ENCODE data around the gene COL24A1. TPM values are rescaled to one million over a fixed set of nuclear protein-coding genes. Genes with fewer than 3 reads are reported as not detected.

The COL24A1 gene
- total and polyA plus RNA-seq, 2 donors (not counting 3 experiments of a cell fraction or from before 2014, with no cell fraction given): 0.03 TPM; not detected in 1

DNA sequence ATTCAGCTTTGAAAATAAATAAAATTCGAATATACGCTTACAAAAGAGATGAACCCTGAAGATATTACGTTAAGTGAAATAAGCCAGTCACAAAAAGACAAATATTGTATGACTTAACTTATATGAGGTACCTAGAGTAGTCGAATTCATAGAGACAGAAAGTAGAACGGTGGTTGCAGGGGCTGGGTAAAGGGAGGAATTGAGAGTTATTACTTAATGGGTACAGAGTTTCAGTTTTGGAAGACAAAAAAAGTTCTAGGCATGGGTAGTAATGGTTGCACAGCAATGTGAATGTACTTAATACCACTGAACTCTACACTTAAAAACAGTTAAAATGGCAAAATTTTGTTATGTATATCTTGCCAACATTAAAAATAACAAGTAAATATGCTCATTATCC is 399.7 kb downstream of the COL24A1 start:
- POLR2A ChIA-PET: no interaction called here
- H3K9ac ChIP-seq (replicated peaks; ENCODE audit: extremely low read depth, insufficient read depth, low read length): no peak overlapping the region
- DNase-seq (ENCODE audit: low read depth, low spot score) (no peak), FAIRE-seq (no peak)
- H2AFZ ChIP-seq (ENCODE audit: low read depth, low read length): no peak overlapping the region
- H3K9me3 ChIP-seq (replicated peaks; ENCODE audit: control insufficient read depth, insufficient read depth, low read length): no peaks in the 10 kb centered on the region
- intact Hi-C loops (cut with micrococcal nuclease): no loop called here
- no peaks in the 10 kb centered on the region for H3K9me1 ChIP-seq (replicated peaks; ENCODE audit: control insufficient read depth, extremely low read depth, insufficient read depth, low read length)
- dilution Hi-C loops (cut with MboI; ENCODE audit: extremely low pct_ligation_motif_present, low sequenced_read_pairs): no loop called here
- no peaks in the 10 kb centered on the region for H3K79me2 ChIP-seq (ENCODE audit: control insufficient read depth, insufficient read depth, low read length)
- no peaks in the 10 kb centered on the region for H3K36me3 ChIP-seq (ENCODE audit: control insufficient read depth in 2 of 2, extremely low read depth in 1 of 2, insufficient read depth in 2 of 2, low read length in 2 of 2)
- H3K4me1 ChIP-seq (ENCODE audit: control insufficient read depth, extremely low read depth, insufficient read depth, low read length): no peaks in the 10 kb centered on the region
- H3K4me2 ChIP-seq (ENCODE audit: insufficient read depth, low read length): no peak overlapping the region
- H3K4me3 ChIP-seq (replicated peaks in 1 of 3; ENCODE audit: insufficient read depth in 1 of 3, low read depth in 1 of 3, low read length in 3 of 3): no peak overlapping the region
- H3K27me3 ChIP-seq (ENCODE audit: control insufficient read depth in 2 of 2, insufficient read depth in 2 of 2, low read length in 2 of 2): peaks cover 0 to 3% of the 10 kb centered on the region in 2 experiments
- H4K20me1 ChIP-seq (replicated peaks; ENCODE audit: control insufficient read depth, extremely low read depth, insufficient read depth, low read length): no peaks in the 10 kb centered on the region
- no TSS peak for BruUV-seq (replicated peaks)
- H3K27ac ChIP-seq (ENCODE audit: insufficient read depth, low read depth, low read length): no peak overlapping the region
- TF ChIP-seq POLR2AphosphoS5 (IDR thresholded peaks at IDR 0.05; ENCODE audit: insufficient read depth, low read depth, low read length): no peak
- TF ChIP-seq FOS (IDR thresholded peaks at IDR 0.05; ENCODE audit: borderline replicate concordance, insufficient read depth, low read length): no peak
- TF ChIP-seq JUN (IDR thresholded peaks at IDR 0.05; ENCODE audit: borderline replicate concordance, insufficient read depth, insufficient read length, low read depth): no peak
- TF ChIP-seq MAX (IDR thresholded peaks at IDR 0.05; ENCODE audit: insufficient read depth, insufficient read length): no peak
- TF ChIP-seq CTCF (IDR thresholded peaks at IDR 0.05; ENCODE audit: extremely low read depth in 1 of 2, insufficient read depth in 1 of 2, low read depth in 1 of 2, low read length in 2 of 2): no peak
- TF ChIP-seq GATA2 (IDR thresholded peaks at IDR 0.05; ENCODE audit: insufficient read depth, insufficient read length, low read depth, low read length): no peak
- TF ChIP-seq EZH2 (IDR thresholded peaks at IDR 0.05; ENCODE audit: borderline replicate concordance, low read depth, low read length, severe bottlenecking): no peak
- no peak for TF ChIP-seq POLR2A (IDR thresholded peaks at IDR 0.05; ENCODE audit: low read depth, low read length)
- TF ChIP-seq MYC (IDR thresholded peaks at IDR 0.05; ENCODE audit: low read depth, low read length): no peak
- CTCF ChIA-PET: no interaction called here

Data from endothelial cell of umbilical vein (primary cell).